ENCODE measurements around the gene NOX5.
"Not testable (repeated sequence)": the region's sequence is repeated elsewhere in the genome, so short reads cannot be mapped to it uniquely, and the experiment has no call there.

NOX5 gene, protein sequence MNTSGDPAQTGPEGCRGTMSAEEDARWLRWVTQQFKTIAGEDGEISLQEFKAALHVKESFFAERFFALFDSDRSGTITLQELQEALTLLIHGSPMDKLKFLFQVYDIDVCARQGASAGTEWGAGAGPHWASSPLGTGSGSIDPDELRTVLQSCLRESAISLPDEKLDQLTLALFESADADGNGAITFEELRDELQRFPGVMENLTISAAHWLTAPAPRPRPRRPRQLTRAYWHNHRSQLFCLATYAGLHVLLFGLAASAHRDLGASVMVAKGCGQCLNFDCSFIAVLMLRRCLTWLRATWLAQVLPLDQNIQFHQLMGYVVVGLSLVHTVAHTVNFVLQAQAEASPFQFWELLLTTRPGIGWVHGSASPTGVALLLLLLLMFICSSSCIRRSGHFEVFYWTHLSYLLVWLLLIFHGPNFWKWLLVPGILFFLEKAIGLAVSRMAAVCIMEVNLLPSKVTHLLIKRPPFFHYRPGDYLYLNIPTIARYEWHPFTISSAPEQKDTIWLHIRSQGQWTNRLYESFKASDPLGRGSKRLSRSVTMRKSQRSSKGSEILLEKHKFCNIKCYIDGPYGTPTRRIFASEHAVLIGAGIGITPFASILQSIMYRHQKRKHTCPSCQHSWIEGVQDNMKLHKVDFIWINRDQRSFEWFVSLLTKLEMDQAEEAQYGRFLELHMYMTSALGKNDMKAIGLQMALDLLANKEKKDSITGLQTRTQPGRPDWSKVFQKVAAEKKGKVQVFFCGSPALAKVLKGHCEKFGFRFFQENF

GRCh38 chr15:69014454-69014853, at the start of gene NOX5:
Gene NOX5 (plus strand): TSS chr15:69014695. CDS start chr15:69014736, 41 bp downstream.
- no peak within 1 kb of the TSS for H3K4me3 ChIP-seq (replicated peaks; ENCODE audit: low read depth, low read length)

DNA sequence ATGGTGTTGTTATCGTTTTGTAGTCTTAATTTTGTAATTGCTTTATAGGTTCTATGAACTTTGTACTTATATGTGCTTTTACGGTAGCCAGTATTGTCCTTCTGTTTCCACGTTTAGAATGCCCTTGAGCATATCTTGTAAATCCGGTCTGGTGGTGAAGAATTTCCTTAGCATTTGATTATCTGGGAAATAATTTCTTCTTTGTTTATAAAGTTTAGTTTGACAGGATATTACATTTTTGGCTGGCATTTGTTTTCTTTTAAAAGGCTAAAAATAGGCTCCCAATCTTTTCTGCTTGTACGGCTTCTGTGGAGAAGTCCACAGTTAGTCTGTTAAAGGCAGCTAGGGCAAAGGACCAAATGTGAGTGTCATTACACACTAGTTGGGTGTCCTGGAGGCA, 47.5 kb upstream of the NOX5 start:
- TF ChIP-seq, protein P1, sequence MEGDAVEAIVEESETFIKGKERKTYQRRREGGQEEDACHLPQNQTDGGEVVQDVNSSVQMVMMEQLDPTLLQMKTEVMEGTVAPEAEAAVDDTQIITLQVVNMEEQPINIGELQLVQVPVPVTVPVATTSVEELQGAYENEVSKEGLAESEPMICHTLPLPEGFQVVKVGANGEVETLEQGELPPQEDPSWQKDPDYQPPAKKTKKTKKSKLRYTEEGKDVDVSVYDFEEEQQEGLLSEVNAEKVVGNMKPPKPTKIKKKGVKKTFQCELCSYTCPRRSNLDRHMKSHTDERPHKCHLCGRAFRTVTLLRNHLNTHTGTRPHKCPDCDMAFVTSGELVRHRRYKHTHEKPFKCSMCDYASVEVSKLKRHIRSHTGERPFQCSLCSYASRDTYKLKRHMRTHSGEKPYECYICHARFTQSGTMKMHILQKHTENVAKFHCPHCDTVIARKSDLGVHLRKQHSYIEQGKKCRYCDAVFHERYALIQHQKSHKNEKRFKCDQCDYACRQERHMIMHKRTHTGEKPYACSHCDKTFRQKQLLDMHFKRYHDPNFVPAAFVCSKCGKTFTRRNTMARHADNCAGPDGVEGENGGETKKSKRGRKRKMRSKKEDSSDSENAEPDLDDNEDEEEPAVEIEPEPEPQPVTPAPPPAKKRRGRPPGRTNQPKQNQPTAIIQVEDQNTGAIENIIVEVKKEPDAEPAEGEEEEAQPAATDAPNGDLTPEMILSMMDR (IDR thresholded peaks at IDR 0.05; ENCODE audit: low read length, missing control alignments), result no peak
- DNase-seq (ENCODE audit: low read depth), result no peak
- H3K4me3 ChIP-seq (replicated peaks; ENCODE audit: low read depth, low read length), result no peak overlapping the region

More at GRCh38 chr15:69014454-69014853, at the start of gene NOX5:
- TF ChIP-seq, protein P1 (IDR thresholded peaks at IDR 0.05; ENCODE audit: low read length, missing control alignments), result no peak
- no peak for DNase-seq (ENCODE audit: low read depth)

- DNase-seq (ENCODE audit: low read depth), result no peak
- H3K4me3 ChIP-seq (replicated peaks; ENCODE audit: low read depth, low read length), result no peak overlapping the region
- TF ChIP-seq, protein P1 (IDR thresholded peaks at IDR 0.05; ENCODE audit: low read length, missing control alignments), result no peak
These were observed 46.5 kb upstream of the NOX5 start for GRCh38 chr15:68967948-68968347.

DNA sequence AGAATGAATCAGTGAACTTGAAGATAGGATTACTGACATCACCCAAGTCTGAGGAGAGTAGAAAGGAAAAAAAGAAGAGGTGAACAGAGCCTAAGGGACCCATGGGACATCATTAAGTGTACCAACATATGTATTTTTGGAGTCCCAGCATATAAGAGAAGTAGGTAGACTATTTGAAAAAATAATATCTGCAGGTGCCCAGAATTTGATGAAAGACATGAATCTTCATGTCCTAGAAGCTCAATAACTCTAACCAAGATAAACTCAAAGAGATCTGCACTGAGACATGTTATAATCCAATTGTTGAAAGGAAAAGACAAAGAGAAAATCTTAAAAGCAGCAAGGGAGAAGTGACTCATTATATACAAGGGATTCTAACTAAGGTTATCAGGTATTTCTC, 45.2 kb upstream of the NOX5 start:
- TF ChIP-seq, protein P1 (IDR thresholded peaks at IDR 0.05; ENCODE audit: low read length, missing control alignments), result no peak
- H3K4me3 ChIP-seq (replicated peaks; ENCODE audit: low read depth, low read length), result no peak overlapping the region
- DNase-seq (ENCODE audit: low read depth), result no peak

- no peak for DNase-seq (ENCODE audit: low read depth)
- no peak overlapping the region for H3K4me3 ChIP-seq (replicated peaks; ENCODE audit: low read depth, low read length)
- TF ChIP-seq, protein P1 (IDR thresholded peaks at IDR 0.05; ENCODE audit: low read length, missing control alignments), result no peak
These were observed 42.1 kb upstream of the NOX5 start for GRCh38 chr15:68972201-68973065.

- DNase-seq (ENCODE audit: low read depth), result not testable (repeated sequence)
These were observed 38.8 kb upstream of the NOX5 start for GRCh38 chr15:68975651-68976160.

GRCh38 chr15:68977426-68977825, 37.1 kb upstream of the NOX5 start:
- DNase-seq (ENCODE audit: low read depth); H3K4me3 ChIP-seq (replicated peaks; ENCODE audit: low read depth, low read length): not testable (repeated sequence)

More at GRCh38 chr15:68975651-68976160, 38.8 kb upstream of the NOX5 start:
- not testable (repeated sequence) for H3K4me3 ChIP-seq (replicated peaks; ENCODE audit: low read depth, low read length)
